Measurements from ENCODE around the gene TSEN2. TPM values are rescaled to one million over a fixed set of nuclear protein-coding genes. Genes with fewer than 3 reads are reported as not detected.

The TSEN2 gene
- total and polyA plus RNA-seq, 2 of the 13 experiments (the other 11 are each of a cell fraction or from before 2014, with no cell fraction given) = 11.0 to 17.3 TPM

- ChIA-PET CTCF (ENCODE audit: low intra/inter-chr PET ratio, low total read pairs) (no interaction called here), POLR2A (no interaction called here)
- no peak for FAIRE-seq
- in situ Hi-C loops (cut with HindIII; ENCODE audit: extremely low pct_ligation_motif_present, low pct_unique_long_range_greater_than_20kb) = no loop called here
- Histone ChIP-seq H3K27me3 (ENCODE audit: control insufficient read depth in 1 of 2, insufficient read depth in 2 of 2, low read length in 2 of 2) (no peaks in the 10 kb centered on the region), H3K27ac (ENCODE audit: extremely low read length, insufficient read depth, low read length) (no peak overlapping the region), H3K9me3 (ENCODE audit: low read length) (no peaks in the 10 kb centered on the region), H3K4me2 (ENCODE audit: low read depth, low read length) (no peak overlapping the region), H3K9ac (ENCODE audit: insufficient read depth, low read depth, low read length) (no peak overlapping the region), H3K4me3 (replicated peaks in 1 of 3; ENCODE audit: insufficient read depth in 1 of 3, low read depth in 2 of 3, low read length in 3 of 3) (no peak overlapping the region), H3K36me3 (replicated peaks in 1 of 2; ENCODE audit: control insufficient read depth in 1 of 2, insufficient read depth in 2 of 2, low read length in 2 of 2) (peaks cover 2 to 19% of the 10 kb centered on the region in 2 experiments; a peak in 4 of 5 replicates), H3K4me1 (ENCODE audit: insufficient read depth, low read length) (peaks cover 28% of the 10 kb centered on the region), H3K79me2 (ENCODE audit: insufficient read depth, low read length) (peaks cover 17% of the 10 kb centered on the region), H2AFZ (ENCODE audit: low read length) (no peak overlapping the region), H4K20me1 (ENCODE audit: insufficient read depth, low read length) (no peaks in the 10 kb centered on the region)
- intact Hi-C loops (cut with micrococcal nuclease; ENCODE audit: unreplicated experiment) = loop anchor here (10.0 kb wide), 1 partner anchor 173 kb away; no protein-coding TSS in a partner anchor
- DNase-seq (ENCODE audit: low spot score) = no peak
- BruUV-seq (replicated peaks) = no TSS peak
- ATAC-seq = no peak
- 96% methylated on average over 3 of the region's 3 CpGs for WGBS (ENCODE audit: low lambda C conversion rate)
- no peak for TF ChIP-seq ZBTB46 (CRISPR knock-in tag; IDR thresholded peaks at IDR 0.05; ENCODE audit: borderline replicate concordance)
- TF ChIP-seq ZMYM4 (CRISPR knock-in tag; IDR thresholded peaks at IDR 0.05) = no peak
- TF ChIP-seq SP2 (CRISPR knock-in tag; IDR thresholded peaks at IDR 0.05) = no peak
- TF ChIP-seq HNRNPK (IDR thresholded peaks at IDR 0.05; ENCODE audit: low read depth, low read length, poor library complexity, severe bottlenecking) = no peak
- no peak for TF ChIP-seq ZNF670 (CRISPR knock-in tag; IDR thresholded peaks at IDR 0.05; ENCODE audit: borderline replicate concordance)
- no peak for TF ChIP-seq SIN3B (IDR thresholded peaks at IDR 0.05; ENCODE audit: low read length)
- TF ChIP-seq CCDC6 (CRISPR knock-in tag; IDR thresholded peaks at IDR 0.05) = no peak
- no peak for TF ChIP-seq ATF6 (CRISPR knock-in tag; conservative IDR thresholded peaks at IDR 0.05)
- no peak for TF ChIP-seq AKAP8 (CRISPR knock-in tag; IDR thresholded peaks at IDR 0.05)
- no peak for TF ChIP-seq MYNN (CRISPR knock-in tag; IDR thresholded peaks at IDR 0.05; ENCODE audit: low read depth)
- no peak for TF ChIP-seq ZNF512 (CRISPR knock-in tag; IDR thresholded peaks at IDR 0.05)
- TF ChIP-seq ZIK1 (CRISPR knock-in tag; IDR thresholded peaks at IDR 0.05; ENCODE audit: borderline replicate concordance, low read depth) = no peak
- no peak for TF ChIP-seq BORCS8-MEF2B (CRISPR knock-in tag; IDR thresholded peaks at IDR 0.05)
- no peak for TF ChIP-seq SRY (CRISPR knock-in tag; IDR thresholded peaks at IDR 0.05)
- no peak for TF ChIP-seq GZF1 (CRISPR knock-in tag; IDR thresholded peaks at IDR 0.05)
- no peak for TF ChIP-seq SMAD3 (CRISPR knock-in tag; IDR thresholded peaks at IDR 0.05)
- TF ChIP-seq PAXIP1 (CRISPR knock-in tag; conservative IDR thresholded peaks at IDR 0.05) = no peak
These were observed 3.5 kb downstream of the TSEN2 start for GRCh38 chr3:12487786-12488185.
